Lung (tissue), 12 donors: ENCODE data around the gene GABBR2. TPM values are rescaled to one million over a fixed set of nuclear protein-coding genes. Genes with fewer than 3 reads are reported as not detected.

ENCODE experiments used
- ATAC-seq: fragments of 200-7000 bp; cut with Tn5 transposase; one replicate; pipeline ENCODE4 v1.9.1; 2020; ENCODE audit warnings: moderate number of reproducible peaks; ENCODE audit not compliant: insufficient read depth, low FRiP score
- DNase-seq, 3 donors: peaks; one replicate each; pipeline ENCODE4 v3.0.0-alpha.2; 2013 to 2017
- H3K27ac ChIP-seq, 2 donors: one replicate each; pipeline ENCODE4 v1.5.1; 2013; ENCODE audit warnings: mild to moderate bottlenecking in 2 of 2, moderate library complexity in 2 of 2, control low read depth in 1 of 2, inconsistent platforms in 1 of 2, low read depth in 1 of 2, low read length in 1 of 2
- H3K27me3 ChIP-seq, 3 donors: one replicate each; pipeline ENCODE4 v1.5.1; 2013; ENCODE audit warnings: low read length in 2 of 3; ENCODE audit not compliant: control insufficient read depth in 3 of 3, insufficient read depth in 3 of 3
- H3K36me3 ChIP-seq, 4 donors: one replicate each; pipeline ENCODE4 v1.5.1; 2013; ENCODE audit warnings: low read length in 4 of 4, mild to moderate bottlenecking in 1 of 4, moderate library complexity in 1 of 4; ENCODE audit not compliant: control insufficient read depth in 4 of 4, insufficient read depth in 4 of 4
- H3K4me1 ChIP-seq, 5 donors: one replicate each; pipeline ENCODE4 v1.5.1; 2013; ENCODE audit warnings: low read length in 5 of 5, mild to moderate bottlenecking in 2 of 5, moderate library complexity in 1 of 5; ENCODE audit not compliant: control insufficient read depth in 5 of 5, insufficient read depth in 5 of 5
- H3K4me3 ChIP-seq: one replicate; pipeline ENCODE4 v1.5.1; 2013; ENCODE audit warnings: mild to moderate bottlenecking, control low read depth, moderate library complexity
- H3K9ac ChIP-seq, 2 donors: one replicate each; pipeline ENCODE4 v1.5.1; 2013; ENCODE audit warnings: low read length in 2 of 2, control low read depth in 1 of 2; ENCODE audit not compliant: insufficient read depth in 1 of 2
- H3K9me3 ChIP-seq, 4 donors: one replicate each; pipeline ENCODE4 v1.5.1; 2013; ENCODE audit warnings: low read length in 3 of 4, mild to moderate bottlenecking in 1 of 4, moderate library complexity in 1 of 4; ENCODE audit not compliant: control insufficient read depth in 4 of 4, insufficient read depth in 3 of 4
- WGBS, 2 donors: extraction: QIAGEN DNeasy Blood & Tissue Kit; methylation state at CpG; one replicate each; pipeline ENCODE4 v1.1.7; 2013; 5-methylcytosine and 5-hydroxymethylcytosine counted together
- polyA plus RNA-seq, 2 donors: library from polyadenylated mRNA; stranded (reverse); fragments of 200-250 nt; gene quantifications; one replicate each; pipeline ENCODE4 v1.2.1, GENCODE V29; 2013
- total RNA-seq, 2 donors: library from RNA; depleted of rRNA in 1 of 2; stranded (reverse); fragments of >200 nt in 1 of 2; gene quantifications; one replicate each; pipeline ENCODE4 v1.2.1, GENCODE V29; 2014 to 2021
- TF ChIP-seq, protein P1 (sequence below): IDR thresholded peaks from 2 replicates; pipeline ENCODE4 v1.5.1; 2012; ENCODE audit warnings: mild to moderate bottlenecking; ENCODE audit errors: control extremely low read depth, extremely low read depth
- donor health status: control.
- donor health status: control.
- donor health status: Bipolar disorder and iron deficiency.
- donor health status: healthy.
- donor health status: DM: yes; HTN: yes; CAD: no.

GABBR2 gene
- total and polyA plus RNA-seq, 4 donors: 0.40 to 1.8 (median 0.64) TPM

DNA sequence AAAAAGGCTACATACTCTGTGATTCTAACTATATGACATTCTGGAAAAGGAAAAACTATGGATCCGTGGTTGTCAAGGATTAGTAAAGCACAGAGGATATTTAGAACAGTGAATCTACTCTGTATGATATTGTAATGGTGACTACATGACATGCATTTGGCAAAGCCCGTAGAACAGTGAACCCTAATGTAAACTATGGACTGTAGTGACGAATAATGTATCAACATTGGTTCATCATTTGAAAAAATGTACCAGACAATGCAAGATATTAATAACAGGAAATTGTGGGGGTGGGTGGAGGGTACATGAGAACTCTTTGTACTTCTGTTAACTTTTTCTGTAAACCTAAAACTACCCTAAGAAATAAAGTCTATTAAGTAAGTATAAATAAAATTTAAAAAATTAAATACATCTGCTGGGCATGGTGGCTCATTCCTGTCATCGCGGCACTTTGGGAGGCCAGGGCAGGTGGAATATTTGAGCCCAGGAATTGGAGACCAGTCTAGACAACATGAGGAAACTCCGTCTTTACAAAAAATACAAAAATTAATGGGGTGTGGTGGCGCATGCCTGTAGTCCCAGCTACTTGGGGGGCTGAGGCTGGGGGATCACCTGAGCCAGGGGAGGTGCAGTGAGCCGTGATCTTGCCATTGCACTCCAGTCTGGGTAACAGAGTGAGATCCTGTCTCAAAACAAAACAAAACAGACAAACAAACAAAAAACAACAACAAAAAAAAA, 351.6 kb downstream of the GABBR2 start:
- no peak overlapping the region for H3K4me3 ChIP-seq
- H3K4me1 ChIP-seq: peaks cover 0 to 4% (median 0%) of the 10 kb centered on the region in 5 donors
- DNase-seq: peak in 2 of 3 donors; percentile 17 to 38
- H3K9ac ChIP-seq: no peak overlapping the region
- H3K27me3 ChIP-seq: no peaks in the 10 kb centered on the region
- no peaks in the 10 kb centered on the region for H3K9me3 ChIP-seq
- 68 to 84% methylated on average over 8 of the region's 8 CpGs for WGBS, 2 donors
- H3K27ac ChIP-seq: no peak overlapping the region
- TF ChIP-seq, protein P1, sequence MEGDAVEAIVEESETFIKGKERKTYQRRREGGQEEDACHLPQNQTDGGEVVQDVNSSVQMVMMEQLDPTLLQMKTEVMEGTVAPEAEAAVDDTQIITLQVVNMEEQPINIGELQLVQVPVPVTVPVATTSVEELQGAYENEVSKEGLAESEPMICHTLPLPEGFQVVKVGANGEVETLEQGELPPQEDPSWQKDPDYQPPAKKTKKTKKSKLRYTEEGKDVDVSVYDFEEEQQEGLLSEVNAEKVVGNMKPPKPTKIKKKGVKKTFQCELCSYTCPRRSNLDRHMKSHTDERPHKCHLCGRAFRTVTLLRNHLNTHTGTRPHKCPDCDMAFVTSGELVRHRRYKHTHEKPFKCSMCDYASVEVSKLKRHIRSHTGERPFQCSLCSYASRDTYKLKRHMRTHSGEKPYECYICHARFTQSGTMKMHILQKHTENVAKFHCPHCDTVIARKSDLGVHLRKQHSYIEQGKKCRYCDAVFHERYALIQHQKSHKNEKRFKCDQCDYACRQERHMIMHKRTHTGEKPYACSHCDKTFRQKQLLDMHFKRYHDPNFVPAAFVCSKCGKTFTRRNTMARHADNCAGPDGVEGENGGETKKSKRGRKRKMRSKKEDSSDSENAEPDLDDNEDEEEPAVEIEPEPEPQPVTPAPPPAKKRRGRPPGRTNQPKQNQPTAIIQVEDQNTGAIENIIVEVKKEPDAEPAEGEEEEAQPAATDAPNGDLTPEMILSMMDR: no peak
- H3K36me3 ChIP-seq: no peaks in the 10 kb centered on the region
- ATAC-seq: no peak

DNA sequence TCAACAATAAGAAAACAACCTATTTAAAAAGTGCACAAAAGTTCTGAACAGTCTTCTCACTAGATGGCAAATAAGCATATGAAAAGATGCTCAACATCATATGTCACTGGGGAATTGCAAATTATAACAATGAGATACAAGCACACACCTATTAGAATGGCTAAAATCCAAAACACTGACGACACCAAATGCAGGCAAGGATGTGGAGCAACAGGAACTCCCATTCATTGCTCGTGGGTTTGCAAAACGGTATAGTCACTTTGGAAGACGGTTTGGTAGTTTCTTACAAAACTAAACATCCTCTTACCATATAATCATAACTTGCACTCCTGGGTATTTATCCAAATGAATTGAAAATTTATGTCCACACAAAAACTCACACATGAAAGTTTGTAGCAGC, 352.4 kb downstream of the GABBR2 start:
- Histone ChIP-seq H3K4me3 (no peak overlapping the region), H3K4me1 (peaks cover 0 to 4% (median 0%) of the 10 kb centered on the region in 5 donors), H3K27ac (no peak overlapping the region), H3K36me3 (no peaks in the 10 kb centered on the region), H3K9me3 (no peaks in the 10 kb centered on the region), H3K9ac (no peak overlapping the region), H3K27me3 (no peaks in the 10 kb centered on the region)
- ATAC-seq (no peak), DNase-seq (no peak)
- 36 to 55% methylated on average over 4 of the region's 4 CpGs for WGBS, 2 donors
- TF ChIP-seq, protein P1: no peak

- DNase-seq: no peak
- Histone ChIP-seq H3K4me1 (no peaks in the 10 kb centered on the region), H3K9ac (no peak overlapping the region), H3K4me3 (no peak overlapping the region), H3K27ac (no peak overlapping the region), H3K36me3 (no peaks in the 10 kb centered on the region), H3K27me3 (no peaks in the 10 kb centered on the region), H3K9me3 (no peaks in the 10 kb centered on the region)
- no peak for ATAC-seq
- TF ChIP-seq, protein P1: no peak
- WGBS, 2 donors: 0 to 31% methylated on average over 1 of the region's 1 CpG
These were observed 357.4 kb downstream of the GABBR2 start for GRCh38 chr9:98351370-98351769.

- Histone ChIP-seq H3K27me3 (no peaks in the 10 kb centered on the region), H3K36me3 (no peaks in the 10 kb centered on the region), H3K9ac (no peak overlapping the region), H3K4me3 (no peak overlapping the region), H3K27ac (no peak overlapping the region), H3K4me1 (no peaks in the 10 kb centered on the region), H3K9me3 (no peaks in the 10 kb centered on the region)
- TF ChIP-seq, protein P1: no peak
- ATAC-seq (no peak), DNase-seq (no peak)
- WGBS, 2 donors: 94 to 97% methylated on average over 3 of the region's 3 CpGs
These were observed 361.1 kb downstream of the GABBR2 start for GRCh38 chr9:98347642-98348041.
